Medulla oblongata (tissue), 1 donor: ENCODE results near the gene NFU1.

ENCODE experiments used
- DNase-seq: peaks from one replicate; pipeline ENCODE4 v3.0.0-alpha.2; 2015; ENCODE audit errors: extremely low spot score

Gene NFU1

GRCh38 chr2:69436938-69437750 lies at the start of gene NFU1:
NFU1 (minus strand) TSS chr2:69437435; CDS start chr2:69437422, 13 bp downstream.
- peak; percentile 96 for DNase-seq

- DNase-seq: no peak
These were observed 46.5 kb upstream of the NFU1 start for GRCh38 chr2:69483696-69484095.

- peak; percentile 6 for DNase-seq
These were observed 45.8 kb upstream of the NFU1 start for GRCh38 chr2:69483024-69483423.

- DNase-seq: no peak
These were observed 45.2 kb upstream of the NFU1 start for GRCh38 chr2:69482471-69482870.

- DNase-seq: no peak
These were observed 44.2 kb upstream of the NFU1 start for GRCh38 chr2:69481421-69481820.

- DNase-seq: peak; percentile 43
These were observed 40.4 kb upstream of the NFU1 start for GRCh38 chr2:69477627-69478026.

GRCh38 chr2:69474688-69475087 lies 37.5 kb upstream of the NFU1 start:
- DNase-seq: no peak

GRCh38 chr2:69471793-69472192 lies 34.6 kb upstream of the NFU1 start:
- DNase-seq: no peak

GRCh38 chr2:69470911-69471310 lies 33.7 kb upstream of the NFU1 start:
- no peak for DNase-seq

GRCh38 chr2:69469784-69470183 lies 32.5 kb upstream of the NFU1 start:
- no peak for DNase-seq

GRCh38 chr2:69469375-69469774 lies 32.1 kb upstream of the NFU1 start:
- no peak for DNase-seq

- no peak for DNase-seq
These were observed 29.5 kb upstream of the NFU1 start for GRCh38 chr2:69466728-69467127.

GRCh38 chr2:69465513-69466456 lies 28.6 kb upstream of the NFU1 start:
- DNase-seq: no peak

- DNase-seq: no peak
These were observed 27.3 kb upstream of the NFU1 start for GRCh38 chr2:69464575-69464974.

GRCh38 chr2:69462780-69463179 lies 25.5 kb upstream of the NFU1 start:
- DNase-seq: no peak

GRCh38 chr2:69461404-69461803 lies 24.2 kb upstream of the NFU1 start:
- no peak for DNase-seq

- DNase-seq: no peak
These were observed 22.7 kb upstream of the NFU1 start for GRCh38 chr2:69459936-69460335.

- no peak for DNase-seq
These were observed 19.8 kb upstream of the NFU1 start for GRCh38 chr2:69456950-69457445.

GRCh38 chr2:69456154-69456553 lies 18.9 kb upstream of the NFU1 start:
- DNase-seq: no peak

GRCh38 chr2:69454976-69455375 lies 17.7 kb upstream of the NFU1 start:
- no peak for DNase-seq

GRCh38 chr2:69453475-69454129 lies 16.4 kb upstream of the NFU1 start:
- no peak for DNase-seq

- DNase-seq: no peak
These were observed 15.5 kb upstream of the NFU1 start for GRCh38 chr2:69452687-69453086.
